Neural cell (in vitro differentiated cells): ENCODE results near the gene CTXN2. TPM values are rescaled to one million over a fixed set of nuclear protein-coding genes. Genes with fewer than 3 reads are reported as not detected.

Source experiments
- H2AFZ ChIP-seq: fragments of 200-600, 300-800 bp; sonication (generic), shearing (Covaris generic); 2 replicates; pipeline ENCODE4 v1.6.0; 2014; ENCODE audit warnings: low read depth, mild to moderate bottlenecking, antibody characterized with exemption, low read length, moderate library complexity
- H3F3A ChIP-seq: fragments of 200-600 bp; shearing (Covaris generic); 2 replicates; pipeline ENCODE4 v1.6.1; 2016; ENCODE audit warnings: mild to moderate bottlenecking, moderate library complexity, mixed read lengths, antibody characterized with exemption, low read length; ENCODE audit not compliant: insufficient read depth, poor library complexity, severe bottlenecking
- H3K27ac ChIP-seq: fragments of 200-600, 300-800 bp; sonication (generic), shearing (Covaris generic); 2 replicates; pipeline ENCODE4 v1.5.1; 2014; ENCODE audit warnings: mild to moderate bottlenecking, low read length, moderate library complexity
- H3K27me3 ChIP-seq: fragments of 300-800, 200-600 bp; sonication (generic), shearing (Covaris generic); 2 replicates; pipeline ENCODE4 v1.6.0; 2014; ENCODE audit warnings: mild to moderate bottlenecking, low read depth, low read length, moderate library complexity; ENCODE audit not compliant: insufficient read depth
- H3K36me3 ChIP-seq: fragments of 300-800, 200-600 bp; sonication (generic), shearing (Covaris generic); 2 replicates; pipeline ENCODE4 v1.5.1; 2014; ENCODE audit warnings: mild to moderate bottlenecking, antibody characterized with exemption, low read length, moderate library complexity; ENCODE audit not compliant: insufficient read depth
- H3K4me2 ChIP-seq: fragments of 300-800, 200-600 bp; sonication (generic), shearing (Covaris generic); 2 replicates; pipeline ENCODE4 v1.6.0; 2014; ENCODE audit warnings: mild to moderate bottlenecking, low read length
- H3K4me3 ChIP-seq: fragments of 300-800, 200-600 bp; sonication (generic), shearing (Covaris generic); 2 replicates; pipeline ENCODE4 v1.5.1; 2014; ENCODE audit warnings: mild to moderate bottlenecking, low read length, moderate library complexity
- H3K79me2 ChIP-seq: fragments of 200-600 bp; shearing (Covaris generic); replicated peaks from 2 replicates; pipeline ENCODE4 v1.6.0; 2014; ENCODE audit warnings: mild to moderate bottlenecking, low read length, moderate library complexity; ENCODE audit not compliant: insufficient read depth
- H3K9ac ChIP-seq: fragments of 300-800, 200-600 bp; sonication (generic), shearing (Covaris generic); 2 replicates; pipeline ENCODE4 v1.6.1; 2016; ENCODE audit warnings: mild to moderate bottlenecking, low read length, mixed read lengths
- H3K9me2 ChIP-seq: fragments of 200-600 bp; shearing (Covaris generic); 2 replicates; pipeline ENCODE4 v1.6.1; 2016; ENCODE audit warnings: mild to moderate bottlenecking, low read length, mixed read lengths; ENCODE audit not compliant: insufficient read depth
- H3K9me3 ChIP-seq: fragments of 200-600, 300-800 bp; sonication (generic), shearing (Covaris generic); 2 replicates; pipeline ENCODE4 v1.6.1; 2016; ENCODE audit warnings: mild to moderate bottlenecking, mixed run types, low read length, moderate library complexity, mixed read lengths
- H4K20me1 ChIP-seq: fragments of 200-600 bp; shearing (Covaris generic); 2 replicates; pipeline ENCODE4 v1.6.1; 2016; ENCODE audit warnings: mild to moderate bottlenecking, mixed run types; ENCODE audit not compliant: insufficient read depth
- EP300 ChIP-seq: fragments of 450-650 bp; conservative IDR thresholded peaks from 2 replicates; pipeline ENCODE4 v1.6.1; 2014; ENCODE audit warnings: antibody characterized with exemption, mild to moderate bottlenecking, moderate library complexity; ENCODE audit not compliant: poor library complexity, severe bottlenecking
- EZH2 ChIP-seq: fragments of 200-600, 300-800 bp; shearing (Covaris generic), sonication (generic); IDR thresholded peaks from 2 replicates; pipeline ENCODE4 v1.6.1; 2014; ENCODE audit warnings: antibody characterized with exemption, low read length, borderline replicate concordance, mild to moderate bottlenecking; ENCODE audit not compliant: insufficient read depth, poor library complexity, severe bottlenecking
- MXI1 ChIP-seq: fragments of 450-650 bp; conservative IDR thresholded peaks from 2 replicates; pipeline ENCODE4 v1.6.1; 2014; ENCODE audit warnings: antibody characterized with exemption, mild to moderate bottlenecking; ENCODE audit not compliant: poor library complexity, severe bottlenecking
- POLR2AphosphoS5 ChIP-seq: IDR thresholded peaks from 2 replicates; pipeline ENCODE4 v1.6.1; 2012
- RAD21 ChIP-seq: fragments of 450-650 bp; conservative IDR thresholded peaks from 2 replicates; pipeline ENCODE4 v1.6.1; 2014; ENCODE audit warnings: antibody characterized with exemption, mild to moderate bottlenecking, moderate library complexity
- SMC3 ChIP-seq: fragments of 450-650 bp; conservative IDR thresholded peaks from 2 replicates; pipeline ENCODE4 v1.6.1; 2014; ENCODE audit warnings: antibody characterized with exemption, mild to moderate bottlenecking, moderate library complexity; ENCODE audit not compliant: poor library complexity
- TAF1 ChIP-seq: IDR thresholded peaks from 2 replicates; pipeline ENCODE4 v1.6.1; 2012; ENCODE audit warnings: low read depth
- polyA plus RNA-seq: library from polyadenylated mRNA; depleted of rRNA; stranded (reverse); fragments of >200 nt; gene quantifications from 2 replicates; pipeline ENCODE4 v1.2.3, GENCODE V29; 2014
- TF ChIP-seq, protein P1 (sequence below): fragments of 450-650 bp; IDR thresholded peaks from 2 replicates; pipeline ENCODE4 v1.5.1; 2014; ENCODE audit warnings: antibody characterized with exemption, mild to moderate bottlenecking, moderate library complexity; ENCODE audit not compliant: poor library complexity, severe bottlenecking
- TF ChIP-seq, protein P2 (sequence below): IDR thresholded peaks from 2 replicates; pipeline ENCODE4 v1.6.1; 2012; ENCODE audit warnings: borderline replicate concordance

The CTXN2 gene
- polyA plus RNA-seq, 1 donor from 2014 or later: 0.69 TPM

DNA sequence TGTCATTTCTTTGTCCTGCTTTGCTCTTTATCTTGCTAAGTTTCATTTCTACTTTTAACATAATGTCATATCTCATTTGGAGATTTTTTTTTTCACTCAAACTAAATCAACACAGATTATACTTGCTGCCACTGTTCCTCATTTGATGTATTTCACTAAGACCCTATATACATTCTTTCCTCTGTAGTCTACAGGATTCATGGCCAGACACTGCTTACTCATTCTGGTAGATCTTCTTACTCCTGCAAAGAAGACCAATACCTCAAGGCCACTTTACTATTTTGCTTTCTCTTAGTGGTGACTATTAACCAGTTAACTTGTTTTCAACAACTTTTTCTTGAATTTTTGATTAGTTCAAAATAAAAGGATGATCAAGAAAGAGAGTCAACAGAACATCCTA, 44.1 kb upstream of the CTXN2 start:
- Histone ChIP-seq H4K20me1 (no peaks in the 10 kb centered on the region), H3K9me3 (no peaks in the 10 kb centered on the region), H3K36me3 (peaks cover 9% of the 10 kb centered on the region), H3K27me3 (no peaks in the 10 kb centered on the region), H3K4me3 (no peak overlapping the region), H3K9ac (no peak overlapping the region), H3K9me2 (no peaks in the 10 kb centered on the region), H3F3A (no peaks in the 10 kb centered on the region), H3K79me2 (no peaks in the 10 kb centered on the region), H3K27ac (no peak overlapping the region), H2AFZ (no peak overlapping the region), H3K4me2 (no peak overlapping the region)
- TF ChIP-seq SMC3: no peak
- TF ChIP-seq RAD21: no peak
- TF ChIP-seq EP300: no peak
- TF ChIP-seq, protein P1, sequence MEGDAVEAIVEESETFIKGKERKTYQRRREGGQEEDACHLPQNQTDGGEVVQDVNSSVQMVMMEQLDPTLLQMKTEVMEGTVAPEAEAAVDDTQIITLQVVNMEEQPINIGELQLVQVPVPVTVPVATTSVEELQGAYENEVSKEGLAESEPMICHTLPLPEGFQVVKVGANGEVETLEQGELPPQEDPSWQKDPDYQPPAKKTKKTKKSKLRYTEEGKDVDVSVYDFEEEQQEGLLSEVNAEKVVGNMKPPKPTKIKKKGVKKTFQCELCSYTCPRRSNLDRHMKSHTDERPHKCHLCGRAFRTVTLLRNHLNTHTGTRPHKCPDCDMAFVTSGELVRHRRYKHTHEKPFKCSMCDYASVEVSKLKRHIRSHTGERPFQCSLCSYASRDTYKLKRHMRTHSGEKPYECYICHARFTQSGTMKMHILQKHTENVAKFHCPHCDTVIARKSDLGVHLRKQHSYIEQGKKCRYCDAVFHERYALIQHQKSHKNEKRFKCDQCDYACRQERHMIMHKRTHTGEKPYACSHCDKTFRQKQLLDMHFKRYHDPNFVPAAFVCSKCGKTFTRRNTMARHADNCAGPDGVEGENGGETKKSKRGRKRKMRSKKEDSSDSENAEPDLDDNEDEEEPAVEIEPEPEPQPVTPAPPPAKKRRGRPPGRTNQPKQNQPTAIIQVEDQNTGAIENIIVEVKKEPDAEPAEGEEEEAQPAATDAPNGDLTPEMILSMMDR: no peak
- TF ChIP-seq, protein P2, sequence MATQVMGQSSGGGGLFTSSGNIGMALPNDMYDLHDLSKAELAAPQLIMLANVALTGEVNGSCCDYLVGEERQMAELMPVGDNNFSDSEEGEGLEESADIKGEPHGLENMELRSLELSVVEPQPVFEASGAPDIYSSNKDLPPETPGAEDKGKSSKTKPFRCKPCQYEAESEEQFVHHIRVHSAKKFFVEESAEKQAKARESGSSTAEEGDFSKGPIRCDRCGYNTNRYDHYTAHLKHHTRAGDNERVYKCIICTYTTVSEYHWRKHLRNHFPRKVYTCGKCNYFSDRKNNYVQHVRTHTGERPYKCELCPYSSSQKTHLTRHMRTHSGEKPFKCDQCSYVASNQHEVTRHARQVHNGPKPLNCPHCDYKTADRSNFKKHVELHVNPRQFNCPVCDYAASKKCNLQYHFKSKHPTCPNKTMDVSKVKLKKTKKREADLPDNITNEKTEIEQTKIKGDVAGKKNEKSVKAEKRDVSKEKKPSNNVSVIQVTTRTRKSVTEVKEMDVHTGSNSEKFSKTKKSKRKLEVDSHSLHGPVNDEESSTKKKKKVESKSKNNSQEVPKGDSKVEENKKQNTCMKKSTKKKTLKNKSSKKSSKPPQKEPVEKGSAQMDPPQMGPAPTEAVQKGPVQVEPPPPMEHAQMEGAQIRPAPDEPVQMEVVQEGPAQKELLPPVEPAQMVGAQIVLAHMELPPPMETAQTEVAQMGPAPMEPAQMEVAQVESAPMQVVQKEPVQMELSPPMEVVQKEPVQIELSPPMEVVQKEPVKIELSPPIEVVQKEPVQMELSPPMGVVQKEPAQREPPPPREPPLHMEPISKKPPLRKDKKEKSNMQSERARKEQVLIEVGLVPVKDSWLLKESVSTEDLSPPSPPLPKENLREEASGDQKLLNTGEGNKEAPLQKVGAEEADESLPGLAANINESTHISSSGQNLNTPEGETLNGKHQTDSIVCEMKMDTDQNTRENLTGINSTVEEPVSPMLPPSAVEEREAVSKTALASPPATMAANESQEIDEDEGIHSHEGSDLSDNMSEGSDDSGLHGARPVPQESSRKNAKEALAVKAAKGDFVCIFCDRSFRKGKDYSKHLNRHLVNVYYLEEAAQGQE: no peak
- TF ChIP-seq EZH2: no peak
- no peak for TF ChIP-seq MXI1
- TF ChIP-seq TAF1: no peak
- no peak for TF ChIP-seq POLR2AphosphoS5

DNA sequence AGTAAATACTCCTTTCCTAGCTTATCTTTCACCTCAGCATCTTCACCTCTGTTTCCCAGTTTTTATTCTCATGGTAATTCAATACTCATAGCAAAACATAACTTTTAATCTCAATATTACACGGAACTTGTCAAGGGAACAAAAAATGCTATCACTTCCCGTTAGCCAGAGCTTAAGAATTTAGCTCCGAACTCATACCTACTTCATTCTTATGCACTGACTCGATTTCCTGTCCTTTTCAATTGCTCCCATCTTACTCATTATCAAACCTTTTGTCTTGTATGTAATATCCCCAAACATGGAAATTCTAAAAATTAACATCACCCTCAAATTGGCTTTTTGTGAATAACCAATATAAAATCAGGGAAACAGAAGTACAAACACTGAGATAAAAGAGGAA, 41.6 kb upstream of the CTXN2 start:
- TF ChIP-seq POLR2AphosphoS5 (no peak), EP300 (no peak)
- TF ChIP-seq, protein P1: no peak
- H3K4me2 ChIP-seq: no peak overlapping the region
- H2AFZ ChIP-seq: no peak overlapping the region
- H3K4me3 ChIP-seq: no peak overlapping the region
- H3K27ac ChIP-seq: no peak overlapping the region
- no peak overlapping the region for H3K9ac ChIP-seq
- H3K27me3 ChIP-seq: no peaks in the 10 kb centered on the region
- no peaks in the 10 kb centered on the region for H3K9me2 ChIP-seq
- H3K36me3 ChIP-seq: peaks cover 9% of the 10 kb centered on the region
- H3K9me3 ChIP-seq: no peaks in the 10 kb centered on the region
- no peaks in the 10 kb centered on the region for H3F3A ChIP-seq
- peaks cover 4% of the 10 kb centered on the region for H3K79me2 ChIP-seq
- no peaks in the 10 kb centered on the region for H4K20me1 ChIP-seq
